ENCODE measurements around the gene COL6A2.

The COL6A2 gene

GRCh38 chr21:46151261-46151988 lies 53.5 kb downstream of the COL6A2 start:
- ATAC-seq (ENCODE audit: low read depth) (no peak), DNase-seq (ENCODE audit: low spot score) (peak; percentile 60)
- Histone ChIP-seq H3K36me3 (ENCODE audit: low read depth) (no peaks in the 10 kb centered on the region), H3K9me3 (ENCODE audit: severe bottlenecking) (no peaks in the 10 kb centered on the region), H3K27me3 (ENCODE audit: insufficient read depth, poor library complexity, severe bottlenecking) (no peaks in the 10 kb centered on the region), H3K4me3 (ENCODE audit: severe bottlenecking) (no peak overlapping the region), H3K27ac (ENCODE audit: poor library complexity, severe bottlenecking) (no peak overlapping the region), H3K4me1 (ENCODE audit: insufficient read depth, poor library complexity, severe bottlenecking) (no peaks in the 10 kb centered on the region)
- no peak for TF ChIP-seq CTCF (IDR thresholded peaks at IDR 0.05; ENCODE audit: poor library complexity, severe bottlenecking)

- Histone ChIP-seq H3K36me3 (ENCODE audit: low read depth) (no peaks in the 10 kb centered on the region), H3K27me3 (ENCODE audit: insufficient read depth, poor library complexity, severe bottlenecking) (no peaks in the 10 kb centered on the region), H3K27ac (ENCODE audit: poor library complexity, severe bottlenecking) (no peak overlapping the region), H3K9me3 (ENCODE audit: severe bottlenecking) (no peaks in the 10 kb centered on the region), H3K4me1 (ENCODE audit: insufficient read depth, poor library complexity, severe bottlenecking) (no peaks in the 10 kb centered on the region), H3K4me3 (ENCODE audit: severe bottlenecking) (no peak overlapping the region)
- TF ChIP-seq CTCF (IDR thresholded peaks at IDR 0.05; ENCODE audit: poor library complexity, severe bottlenecking), result no peak
- ATAC-seq (ENCODE audit: low read depth), result no peak
- peak; percentile 45 for DNase-seq (ENCODE audit: low spot score)
These were observed 54.3 kb downstream of the COL6A2 start for GRCh38 chr21:46151989-46152926.

GRCh38 chr21:46152927-46153246 lies 55.0 kb downstream of the COL6A2 start:
- Histone ChIP-seq H3K4me3 (ENCODE audit: severe bottlenecking) (no peak overlapping the region), H3K4me1 (ENCODE audit: insufficient read depth, poor library complexity, severe bottlenecking) (no peaks in the 10 kb centered on the region), H3K9me3 (ENCODE audit: severe bottlenecking) (no peaks in the 10 kb centered on the region), H3K27ac (ENCODE audit: poor library complexity, severe bottlenecking) (no peak overlapping the region), H3K36me3 (ENCODE audit: low read depth) (no peaks in the 10 kb centered on the region), H3K27me3 (ENCODE audit: insufficient read depth, poor library complexity, severe bottlenecking) (no peaks in the 10 kb centered on the region)
- TF ChIP-seq CTCF (IDR thresholded peaks at IDR 0.05; ENCODE audit: poor library complexity, severe bottlenecking), result no peak
- peak; percentile 29 for DNase-seq (ENCODE audit: low spot score)
- ATAC-seq (ENCODE audit: low read depth), result peak; percentile 22; the same call in 1 of the 3 replicates

GRCh38 chr21:46153247-46154154 lies 55.6 kb downstream of the COL6A2 start:
- peak; percentile 39; the same call in 2 of the 3 replicates for ATAC-seq (ENCODE audit: low read depth)
- no peaks in the 10 kb centered on the region for H3K27me3 ChIP-seq (ENCODE audit: insufficient read depth, poor library complexity, severe bottlenecking)
- no peaks in the 10 kb centered on the region for H3K36me3 ChIP-seq (ENCODE audit: low read depth)
- no peaks in the 10 kb centered on the region for H3K9me3 ChIP-seq (ENCODE audit: severe bottlenecking)
- H3K4me3 ChIP-seq (ENCODE audit: severe bottlenecking), result no peak overlapping the region
- peak; percentile 38 for DNase-seq (ENCODE audit: low spot score)
- H3K27ac ChIP-seq (ENCODE audit: poor library complexity, severe bottlenecking), result no peak overlapping the region
- no peaks in the 10 kb centered on the region for H3K4me1 ChIP-seq (ENCODE audit: insufficient read depth, poor library complexity, severe bottlenecking)
- TF ChIP-seq CTCF (IDR thresholded peaks at IDR 0.05; ENCODE audit: poor library complexity, severe bottlenecking), result peak; percentile 39

Data from RWPE2 (cell line).